Astrocyte of the spinal cord (primary cell): ENCODE data around the gene RPL14.

Experiments
- DNase-seq: peaks from one replicate; pipeline ENCODE4 v3.0.0; 2011; ENCODE audit warnings: low read depth, low spot score
- H3K4me3 ChIP-seq: 2 replicates; pipeline ENCODE4 v1.5.1; 2011; ENCODE audit warnings: low read depth, mild to moderate bottlenecking, low read length, moderate library complexity
- CTCF ChIP-seq: IDR thresholded peaks from 2 replicates; pipeline ENCODE4 v1.5.1; 2012; ENCODE audit warnings: low read depth, mild to moderate bottlenecking, low read length, inconsistent platforms
- in situ Hi-C: cut with HindIII; loops from 2 replicates; pipeline ENCODE4 v1.10.0; 2017; ENCODE audit warnings: low sequenced_read_pairs

Gene RPL14

DNA sequence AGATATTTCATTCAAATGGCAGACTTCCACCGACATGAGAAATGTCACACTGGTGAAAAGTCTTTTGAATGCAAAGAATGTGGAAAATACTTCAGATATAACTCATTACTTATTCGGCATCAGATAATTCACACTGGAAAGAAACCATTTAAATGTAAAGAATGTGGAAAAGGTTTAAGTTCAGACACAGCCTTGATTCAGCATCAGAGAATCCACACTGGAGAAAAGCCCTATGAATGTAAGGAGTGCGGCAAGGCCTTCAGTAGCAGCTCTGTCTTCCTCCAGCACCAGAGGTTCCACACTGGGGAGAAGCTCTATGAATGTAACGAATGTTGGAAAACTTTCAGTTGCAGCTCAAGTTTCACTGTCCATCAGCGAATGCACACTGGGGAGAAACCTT, 59.1 kb downstream of the RPL14 start:
- in situ Hi-C loops = no loop called here
- DNase-seq = peak; percentile 48
- TF ChIP-seq CTCF = no peak
- no peak overlapping the region for H3K4me3 ChIP-seq

GRCh38 chr3:40518067-40518466, 60.9 kb downstream of the RPL14 start:
- in situ Hi-C loops = no loop called here
- DNase-seq = no peak
- no peak for TF ChIP-seq CTCF
- H3K4me3 ChIP-seq = no peak overlapping the region
